HG03575 (cell line): ENCODE results near the gene CD160.
"Not testable (repeated sequence)": the region's sequence is repeated elsewhere in the genome, so short reads cannot be mapped to it uniquely, and the experiment has no call there.

Experiments used
- ATAC-seq: cut with Tn5 transposase; IDR thresholded peaks from one replicate; pipeline ENCODE4 v1.9.1; 2021; ENCODE audit not compliant: unreplicated experiment, insufficient number of reproducible peaks, low FRiP score; ENCODE audit errors: extremely low read depth

The CD160 gene

GRCh38 chr1:145707183-145707867, 12.0 kb upstream of the CD160 start, which contains the start of gene PDZK1:
TSS of gene PDZK1 (minus strand) at chr1:145707368. CDS start at chr1:145688021, 19,347 bp downstream.
- ATAC-seq: no peak

DNA sequence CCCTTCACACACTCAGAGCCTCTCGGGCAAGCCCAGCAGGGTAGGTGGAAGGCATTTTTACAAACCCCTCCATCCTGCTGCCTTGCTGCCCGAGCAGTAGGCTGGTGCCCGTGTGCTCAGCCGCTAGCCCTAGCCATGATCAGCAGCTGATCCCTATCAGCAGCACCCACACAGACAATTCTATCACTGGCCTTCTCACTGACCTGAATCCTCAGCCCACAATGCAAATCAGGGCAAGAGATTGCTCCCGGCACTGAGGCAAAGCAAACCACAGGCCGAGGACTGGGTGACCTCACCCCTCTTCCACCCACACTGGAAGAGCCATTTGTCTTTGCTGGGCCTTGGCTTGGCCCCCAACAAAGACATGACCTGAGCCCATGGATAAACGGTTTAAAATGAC, 11.2 kb upstream of the CD160 start:
- no peak for ATAC-seq

DNA sequence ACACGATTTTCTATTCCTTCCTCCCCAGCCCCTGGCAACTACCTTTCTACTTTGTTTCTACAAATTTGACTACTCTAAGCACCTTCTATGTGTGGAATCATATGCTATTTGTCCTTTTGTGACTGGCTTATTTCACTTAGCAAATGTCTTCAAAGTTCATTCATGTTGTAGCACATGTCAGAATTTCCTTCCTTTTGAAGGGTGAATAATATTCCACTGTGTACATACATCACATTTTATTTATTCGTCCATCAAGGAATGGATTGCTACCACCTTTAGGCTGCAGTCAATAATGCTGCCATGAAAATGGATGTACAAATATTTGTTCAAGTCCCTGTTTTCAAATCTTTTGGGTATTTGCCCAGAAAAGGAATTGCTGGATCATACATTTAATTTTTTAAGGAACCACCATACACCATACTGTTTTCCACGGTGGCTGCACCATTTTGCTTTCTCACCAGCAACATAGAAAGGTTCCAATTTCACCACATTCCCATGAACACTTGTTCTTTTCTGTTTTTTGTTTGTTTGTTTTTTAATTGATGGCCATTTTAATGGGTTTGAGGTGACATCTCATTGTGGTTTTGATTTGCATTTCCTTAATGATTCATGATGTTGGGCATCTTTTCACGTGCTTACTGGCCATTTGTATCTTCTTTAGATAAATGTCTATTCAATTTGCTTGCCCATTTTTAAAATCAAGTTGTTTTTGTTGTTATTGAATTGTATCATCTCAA, 8.8 kb upstream of the CD160 start:
- ATAC-seq: no peak

GRCh38 chr1:145711213-145711651, 8.1 kb upstream of the CD160 start:
- ATAC-seq: no peak

- no peak for ATAC-seq
Observed at GRCh38 chr1:145714524-145715111, 4.7 kb upstream of the CD160 start.

DNA sequence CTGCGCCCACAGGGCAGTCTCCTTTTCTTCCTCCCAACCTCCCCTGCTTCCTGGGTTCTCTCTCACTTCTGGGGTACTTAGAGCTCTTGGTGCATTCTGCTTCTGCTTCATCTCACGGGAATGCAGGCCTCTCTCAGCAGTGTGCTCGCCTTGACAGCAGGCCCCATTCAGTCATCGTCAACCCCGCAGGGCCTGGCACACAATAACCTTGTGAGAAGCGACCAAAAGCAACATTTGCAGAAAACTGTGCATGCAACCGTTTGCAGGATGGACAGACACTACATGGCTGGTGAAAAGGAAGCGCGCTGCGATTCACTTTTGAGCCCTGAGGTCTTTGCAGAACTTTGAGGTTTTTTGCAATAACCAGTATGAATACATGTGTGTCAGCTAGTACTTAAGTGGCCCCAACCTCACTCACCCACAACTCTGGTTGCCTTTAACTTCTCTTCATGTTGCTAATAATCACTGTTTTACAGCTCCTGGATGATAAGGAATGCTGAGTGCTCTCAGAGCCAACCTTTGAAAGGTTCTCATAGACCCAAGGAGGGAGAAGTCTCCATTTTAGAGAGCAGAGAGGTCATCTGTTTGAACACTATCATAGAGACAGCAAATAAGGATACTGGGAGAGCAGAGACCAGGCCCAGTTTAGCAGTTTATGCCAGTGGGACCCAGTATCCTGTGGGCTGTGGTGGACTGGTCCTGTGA, 2.5 kb upstream of the CD160 start:
- ATAC-seq: no peak

DNA sequence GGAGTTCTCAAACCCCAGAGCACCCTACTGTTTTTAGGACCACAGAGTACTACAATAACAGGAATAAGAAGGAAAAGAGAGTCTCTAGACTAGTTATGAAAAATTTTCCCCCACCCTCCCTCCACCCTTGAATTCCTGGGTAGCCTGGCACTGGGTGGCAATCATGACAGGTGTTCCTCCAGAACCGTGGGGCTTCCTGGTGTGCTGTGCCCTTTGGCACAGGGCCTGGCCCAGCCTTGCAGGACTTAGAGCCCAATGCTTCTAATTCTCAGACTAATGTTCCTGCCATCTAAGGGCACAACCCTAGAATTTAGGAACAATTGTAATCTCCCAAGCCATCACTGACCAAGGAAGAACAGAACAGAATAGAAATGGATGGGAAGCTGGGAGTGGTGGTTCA, 1.5 kb upstream of the CD160 start:
- no peak for ATAC-seq

DNA sequence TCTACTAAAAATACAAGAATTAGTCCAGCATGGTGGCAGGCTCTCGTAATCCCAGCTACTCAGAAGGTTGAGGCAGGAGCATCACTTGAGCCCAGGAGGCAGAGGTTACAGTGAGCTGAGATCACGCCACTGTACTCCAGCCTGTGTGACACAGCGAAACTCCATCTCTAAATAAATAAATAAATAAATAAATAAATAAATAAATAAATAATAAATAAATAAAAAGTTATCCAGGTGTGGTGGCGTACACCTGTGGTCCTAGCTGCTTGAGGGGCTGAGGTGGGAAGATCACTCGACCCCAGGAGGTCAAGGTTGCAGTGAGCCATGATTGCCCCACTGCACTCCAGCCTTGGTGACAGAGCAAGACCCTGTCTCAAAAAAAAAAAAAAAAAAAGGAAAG, 834 bp upstream of the CD160 start:
- not testable (repeated sequence) for ATAC-seq

DNA sequence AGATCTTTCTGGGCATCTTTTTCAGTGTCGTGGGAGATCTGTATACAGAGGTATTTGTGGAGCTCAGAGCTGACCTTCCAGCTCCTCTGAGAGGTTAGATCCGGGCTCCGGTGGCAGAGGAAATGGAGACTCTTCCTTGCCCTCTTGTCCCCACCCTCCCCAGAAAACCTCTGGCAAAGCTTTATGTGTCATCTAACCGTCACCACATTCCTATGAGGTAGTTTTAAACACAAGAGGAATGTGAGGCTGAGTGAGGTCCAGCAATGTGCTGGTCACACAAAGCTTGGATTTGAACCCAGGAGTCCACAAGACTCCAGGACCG, 1.2 kb downstream of the CD160 start:
- no peak for ATAC-seq

- no peak for ATAC-seq
Observed at GRCh38 chr1:145720878-145721671, 1.8 kb downstream of the CD160 start.

- ATAC-seq: not testable (repeated sequence)
Observed at GRCh38 chr1:145726193-145726592, 6.9 kb downstream of the CD160 start.

DNA sequence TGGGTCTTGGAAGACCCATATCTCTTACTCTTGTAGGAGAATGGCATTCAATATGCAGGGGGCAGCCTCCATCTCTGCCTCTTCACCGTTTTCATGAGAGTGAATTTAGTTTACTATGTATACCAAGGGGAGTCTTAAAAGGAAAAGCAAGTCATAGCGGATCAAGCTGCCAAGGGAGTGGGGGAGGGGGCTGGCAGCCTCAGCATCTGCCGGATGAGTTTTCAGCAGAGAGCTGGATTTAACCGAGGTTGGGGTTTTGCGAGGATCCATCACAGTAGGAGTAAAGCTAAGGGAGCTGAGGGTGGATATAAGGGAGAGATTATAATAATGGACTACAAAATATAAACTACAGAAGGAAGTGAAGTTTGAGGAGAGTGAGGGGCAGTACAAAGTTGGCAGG, 9.9 kb downstream of the CD160 start:
- ATAC-seq: no peak

DNA sequence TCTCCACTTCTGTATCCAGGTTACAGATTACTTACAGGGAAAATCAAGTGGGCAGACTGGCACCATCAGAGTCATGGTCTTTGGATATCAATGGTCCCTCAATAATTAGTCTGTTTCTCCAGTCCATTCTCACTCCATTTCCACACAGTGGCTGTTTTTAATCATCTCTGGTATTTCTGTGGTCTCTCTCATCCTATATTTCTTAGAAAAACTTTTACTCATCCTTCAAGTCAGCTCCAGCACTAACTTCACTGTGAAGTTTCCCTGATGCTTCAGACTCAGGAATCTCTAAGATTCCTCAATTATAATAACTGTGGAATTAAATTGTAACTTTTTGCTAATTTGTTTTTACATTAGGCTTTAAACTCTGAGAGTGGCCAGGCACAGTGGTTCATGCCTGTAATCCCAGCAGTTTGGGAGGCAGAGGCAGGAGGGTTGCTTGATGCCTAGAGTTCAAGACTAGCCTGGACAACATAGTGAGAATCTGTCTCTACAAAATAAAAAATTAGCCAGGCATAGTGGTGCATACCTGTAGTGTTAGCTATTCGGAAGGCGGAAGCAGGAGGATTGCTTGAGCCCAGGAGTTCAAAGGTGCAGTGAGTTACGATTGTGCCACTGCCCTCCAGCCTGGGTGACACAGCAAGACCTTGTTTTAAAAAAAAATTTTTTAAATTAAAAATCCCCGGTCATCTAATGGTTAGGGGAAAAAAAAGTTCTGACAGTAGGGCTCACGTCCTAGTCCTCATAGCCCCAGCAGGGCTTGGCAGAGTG, 10.6 kb downstream of the CD160 start:
- no peak for ATAC-seq

GRCh38 chr1:145730467-145730866, 11.2 kb downstream of the CD160 start:
- ATAC-seq: no peak

DNA sequence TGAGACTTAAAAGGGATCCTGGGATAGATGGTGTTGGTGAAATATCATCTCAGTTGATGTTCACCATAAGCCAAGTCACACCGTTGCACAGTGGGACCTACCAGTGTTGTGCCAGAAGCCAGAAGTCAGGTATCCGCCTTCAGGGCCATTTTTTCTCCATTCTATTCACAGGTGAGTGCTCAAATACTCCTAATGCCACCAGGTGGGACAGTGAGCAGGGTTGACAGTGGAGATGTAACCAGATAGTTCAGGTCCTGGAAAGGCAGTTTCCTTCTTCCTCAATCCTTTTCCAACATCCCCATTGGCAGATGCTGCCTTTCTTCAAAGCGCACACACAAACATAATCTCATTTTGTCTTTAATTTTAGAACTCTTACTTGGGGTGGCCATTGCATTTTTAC, 11.6 kb downstream of the CD160 start:
- no peak for ATAC-seq

- no peak for ATAC-seq
Observed at GRCh38 chr1:145736191-145736590, 16.9 kb downstream of the CD160 start.

DNA sequence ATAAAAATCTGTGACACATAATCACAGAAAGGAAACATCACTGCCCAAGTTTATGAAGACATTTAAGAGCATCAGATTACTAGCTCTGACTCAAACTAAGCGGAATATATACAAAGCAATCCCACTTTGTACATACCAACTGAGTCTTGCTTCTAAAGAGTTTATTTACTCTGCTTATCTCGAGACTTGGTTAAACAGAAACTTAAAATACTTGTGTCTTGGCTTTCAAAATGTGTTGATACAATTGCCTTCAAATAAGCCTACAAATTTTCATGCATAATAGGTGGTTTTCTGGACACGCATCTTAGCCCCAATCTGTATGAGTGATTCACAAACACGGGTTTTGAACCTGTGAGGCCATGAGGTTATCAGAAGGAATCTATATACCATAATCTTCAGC, 21.0 kb downstream of the CD160 start:
- no peak for ATAC-seq
